Endothelial cell of umbilical vein (primary cell): Measurements from ENCODE around the gene AXIN2. TPM values are rescaled to one million over a fixed set of nuclear protein-coding genes. Genes with fewer than 3 reads are reported as not detected.

ENCODE experiments used
- BruUV-seq: library from RNA; stranded (reverse); fragments of 400-500 nt; replicated peaks from 2 replicates; lab custom pipeline; 2021; lab: Mats Ljungman, UMichigan
- CTCF ChIA-PET: fragments of 300-600, 350-600 bp; sonication (Branson Sonifier 250); formaldehyde crosslinking; loops from one replicate; lab custom pipeline; 2021; ENCODE audit warnings: antibody characterized with exemption, inconsistent platforms; lab: Charles Lee
- POLR2A ChIA-PET: fragments of 300-600, 350-600 bp; sonication (Branson Sonifier 250); formaldehyde crosslinking; loops from one replicate; lab custom pipeline; 2021; ENCODE audit warnings: antibody characterized with exemption, inconsistent platforms; lab: Charles Lee
- DNase-seq: peaks from one replicate; pipeline ENCODE4 v3.0.0-alpha.2; 2011; ENCODE audit warnings: low read depth, low spot score
- FAIRE-seq: peaks from 2 replicates; lab custom pipeline; 2011; peaks lifted over from hg19 to GRCh38; lab: Jason Lieb, UNC
- H2AFZ ChIP-seq: 2 replicates; pipeline ENCODE4 v1.6.0; 2012; ENCODE audit warnings: low read depth, low read length, control low read depth, inconsistent platforms
- H3K27ac ChIP-seq: 2 replicates; pipeline ENCODE4 v1.5.1; 2011; ENCODE audit warnings: low read depth, mild to moderate bottlenecking, control low read depth, low read length, moderate library complexity; ENCODE audit not compliant: insufficient read depth
- H3K27me3 ChIP-seq, 2 experiments: 2 replicates each; pipeline versions ENCODE4 v1.6.0 to v1.6.1; 2011; ENCODE audit warnings: low read length in 2 of 2, mixed read lengths in 1 of 2; ENCODE audit not compliant: control insufficient read depth in 2 of 2, insufficient read depth in 2 of 2
- H3K36me3 ChIP-seq, 2 experiments: 2 replicates in 1 of 2; 3 replicates in 1 of 2; pipeline ENCODE4 v1.5.1; 2011; ENCODE audit warnings: low read length in 2 of 2, mild to moderate bottlenecking in 1 of 2, moderate library complexity in 1 of 2; ENCODE audit not compliant: control insufficient read depth in 2 of 2, insufficient read depth in 2 of 2; ENCODE audit errors: extremely low read depth in 1 of 2
- H3K4me1 ChIP-seq: 3 replicates; pipeline ENCODE4 v1.5.1; 2011; ENCODE audit warnings: mild to moderate bottlenecking, low read length; ENCODE audit not compliant: control insufficient read depth, insufficient read depth; ENCODE audit errors: extremely low read depth
- H3K4me2 ChIP-seq: 2 replicates; pipeline ENCODE4 v1.6.1; 2011; ENCODE audit warnings: low read length, control low read depth, mixed read lengths; ENCODE audit not compliant: insufficient read depth
- H3K4me3 ChIP-seq, 3 experiments: fragments of 200-600 bp in 1 of 3; sonication (generic), shearing (Covaris generic) in 1 of 3; replicated peaks in 1 of 3; 2 replicates each; pipeline ENCODE4 v1.5.1; 2011 to 2016; ENCODE audit warnings: control low read depth in 3 of 3, low read length in 3 of 3, mild to moderate bottlenecking in 2 of 3, inconsistent platforms in 1 of 3, low read depth in 1 of 3, moderate library complexity in 1 of 3; ENCODE audit not compliant: insufficient read depth in 1 of 3
- H3K79me2 ChIP-seq: 2 replicates; pipeline ENCODE4 v1.6.0; 2012; ENCODE audit warnings: low read length, inconsistent platforms; ENCODE audit not compliant: control insufficient read depth, insufficient read depth
- H3K9ac ChIP-seq: replicated peaks from 2 replicates; pipeline ENCODE3; 2011; ENCODE audit warnings: low read length, control low read depth; ENCODE audit not compliant: insufficient read depth; ENCODE audit errors: extremely low read depth
- H3K9me1 ChIP-seq: replicated peaks from 3 replicates; pipeline ENCODE4 v1.6.0; 2011; ENCODE audit warnings: mild to moderate bottlenecking, low read length; ENCODE audit not compliant: control insufficient read depth, insufficient read depth; ENCODE audit errors: extremely low read depth
- H3K9me3 ChIP-seq: replicated peaks from 2 replicates; pipeline ENCODE4 v1.5.1; 2012; ENCODE audit warnings: low read length, inconsistent platforms; ENCODE audit not compliant: control insufficient read depth, insufficient read depth
- H4K20me1 ChIP-seq: replicated peaks from 2 replicates; pipeline ENCODE3; 2011; ENCODE audit warnings: mild to moderate bottlenecking, low read length; ENCODE audit not compliant: control insufficient read depth, insufficient read depth; ENCODE audit errors: extremely low read depth
- CTCF ChIP-seq, 2 donors: IDR thresholded peaks; 1 replicate in 1 of 2; 2 replicates in 1 of 2; pipeline ENCODE4 v1.5.1; 2011; ENCODE audit warnings: low read length in 2 of 2, mild to moderate bottlenecking in 2 of 2, moderate library complexity in 2 of 2, control low read depth in 1 of 2, inconsistent platforms in 1 of 2, low read depth in 1 of 2; ENCODE audit not compliant: insufficient read depth in 1 of 2; ENCODE audit errors: extremely low read depth in 1 of 2
- EZH2 ChIP-seq: IDR thresholded peaks from 2 replicates; pipeline ENCODE4 v1.6.1; 2012; ENCODE audit warnings: borderline replicate concordance, low read depth, mild to moderate bottlenecking, moderate library complexity, low read length, inconsistent platforms; ENCODE audit not compliant: severe bottlenecking
- FOS ChIP-seq: IDR thresholded peaks from 2 replicates; pipeline ENCODE4 v1.6.1; 2011; ENCODE audit warnings: mild to moderate bottlenecking, low read length, moderate library complexity, borderline replicate concordance; ENCODE audit not compliant: insufficient read depth
- GATA2 ChIP-seq: IDR thresholded peaks from 2 replicates; pipeline ENCODE4 v1.7.0; 2011; ENCODE audit warnings: low read depth, mild to moderate bottlenecking, moderate library complexity, mixed read lengths, low read length; ENCODE audit not compliant: insufficient read length, insufficient read depth
- JUN ChIP-seq: IDR thresholded peaks from 2 replicates; pipeline ENCODE4 v1.6.1; 2011; ENCODE audit warnings: borderline replicate concordance, low read depth; ENCODE audit not compliant: insufficient read length, insufficient read depth
- MAX ChIP-seq: IDR thresholded peaks from 2 replicates; pipeline ENCODE4 v1.6.1; 2011; ENCODE audit not compliant: insufficient read depth, insufficient read length
- MYC ChIP-seq: IDR thresholded peaks from one replicate; pipeline ENCODE4 v1.6.1; 2011; ENCODE audit warnings: mild to moderate bottlenecking, low read depth, low read length
- POLR2A ChIP-seq: IDR thresholded peaks from 2 replicates; pipeline ENCODE4 v1.6.1; 2012; ENCODE audit warnings: low read depth, mild to moderate bottlenecking, control low read depth, low read length
- POLR2AphosphoS5 ChIP-seq: IDR thresholded peaks from 2 replicates; pipeline ENCODE4 v1.6.1; 2012; ENCODE audit warnings: low read depth, mild to moderate bottlenecking, control low read depth, low read length, moderate library complexity; ENCODE audit not compliant: insufficient read depth
- dilution Hi-C: fragments of 300-500 bp; cut with MboI; formaldehyde crosslinking; loops from one replicate; pipeline ENCODE4 v1.15.0; 2019; ENCODE audit warnings: low sequenced_read_pairs; ENCODE audit not compliant: extremely low pct_ligation_motif_present
- intact Hi-C: fragments of 100-400 bp; cut with micrococcal nuclease; formaldehyde crosslinking; loops from one replicate; pipeline ENCODE4 v1.10.0; 2022
- polyA plus RNA-seq, 4 experiments: library from polyadenylated mRNA; depleted of rRNA in 3 of 4; stranded (reverse) in 3 of 4; unstranded in 1 of 4; fragments of >200 nt; gene quantifications; 2 replicates each; pipeline versions ENCODE4 v1.2.1 to v1.2.3, GENCODE V29; 2011 to 2012; ENCODE audit warnings: missing spikeins in 1 of 4
- total RNA-seq: library from RNA; stranded (reverse); gene quantifications from 2 replicates; pipeline ENCODE4 v1.2.3, GENCODE V29; 2021

AXIN2 gene
- total and polyA plus RNA-seq, 2 donors (not counting 3 experiments of a cell fraction or from before 2014, with no cell fraction given): 1.3 to 3.0 TPM

GRCh38 chr17:65557349-65558310, 3.8 kb downstream of the AXIN2 start:
- DNase-seq: no peak
- no peaks in the 10 kb centered on the region for H3K36me3 ChIP-seq
- POLR2A ChIA-PET: no interaction called here
- BruUV-seq: no TSS peak
- H3K4me1 ChIP-seq: peaks cover 8% of the 10 kb centered on the region
- no peak overlapping the region for H3K27ac ChIP-seq
- no peaks in the 10 kb centered on the region for H3K9me3 ChIP-seq
- no peak overlapping the region for H2AFZ ChIP-seq
- intact Hi-C loops: loop anchor here (2.0 kb wide), 2 partner anchors 199 to 431 kb away; no protein-coding TSS in a partner anchor
- CTCF ChIA-PET: interaction anchor here (0.7 to 6.2 kb wide), 13 partner anchors 9 to 608 kb away, joined by 3 to 67 read pairs (median 4); no protein-coding TSS in a partner anchor
- H3K9me1 ChIP-seq: no peaks in the 10 kb centered on the region
- no peak overlapping the region for H3K4me3 ChIP-seq
- H3K4me2 ChIP-seq: no peak overlapping the region
- H3K27me3 ChIP-seq: peaks cover 4 to 5% of the 10 kb centered on the region in 2 experiments
- no peaks in the 10 kb centered on the region for H3K79me2 ChIP-seq
- H3K9ac ChIP-seq: no peak overlapping the region
- dilution Hi-C loops: no loop called here
- TF ChIP-seq POLR2A: no peak
- TF ChIP-seq FOS: no peak
- TF ChIP-seq POLR2AphosphoS5: no peak
- TF ChIP-seq GATA2: no peak
- no peak for TF ChIP-seq CTCF (IDR thresholded peaks at IDR 0.05; ENCODE audit: extremely low read depth in 1 of 2, insufficient read depth in 1 of 2, low read depth in 1 of 2, low read length in 2 of 2)
- no peak for TF ChIP-seq JUN
- no peak for TF ChIP-seq EZH2
- TF ChIP-seq MAX: no peak
- no peak for TF ChIP-seq MYC
- FAIRE-seq: no peak
- no peaks in the 10 kb centered on the region for H4K20me1 ChIP-seq
